PC-3 (cell line): ENCODE measurements around the gene CCL15. TPM values are rescaled to one million over a fixed set of nuclear protein-coding genes. Genes with fewer than 3 reads are reported as not detected.
"Not testable (repeated sequence)": the region's sequence is repeated elsewhere in the genome, so short reads cannot be mapped to it uniquely, and the experiment has no call there.

Source experiments
- ATAC-seq: fragments of 200-7000 bp; cut with Tn5 transposase; 2 replicates; pipeline ENCODE4 v1.9.1; 2020; ENCODE audit warnings: mild to moderate bottlenecking, moderate library complexity
- BruUV-seq: library from RNA; stranded (reverse); fragments of 400-500 nt; replicated peaks from 2 replicates; lab custom pipeline; 2021; lab: Mats Ljungman, UMichigan
- CTCF ChIA-PET: fragments of 300-600 bp; sonication (Branson Sonifier 250); formaldehyde crosslinking; loops from one replicate; lab custom pipeline; 2022; ENCODE audit warnings: antibody characterized with exemption; lab: Charles Lee
- POLR2A ChIA-PET: fragments of 300-600 bp; sonication (Branson Sonifier 250); formaldehyde crosslinking; loops from one replicate; lab custom pipeline; 2022; ENCODE audit warnings: antibody characterized with exemption; ENCODE audit not compliant: unreplicated experiment; lab: Charles Lee
- DNase-seq: peaks from one replicate; pipeline ENCODE4 v3.0.0-alpha.2; 2015
- H2AFZ ChIP-seq: fragments of 300-600 bp; sonication (generic); 2 replicates; pipeline ENCODE4 v1.6.0; 2016; ENCODE audit warnings: antibody characterized with exemption, low read length
- H3F3A ChIP-seq: fragments of 300-600 bp; sonication (generic); one replicate; pipeline ENCODE4 v1.6.0; 2017; ENCODE audit warnings: antibody characterized with exemption, low read length, control low read depth, mild to moderate bottlenecking; ENCODE audit not compliant: unreplicated experiment
- H3K27ac ChIP-seq: fragments of 300-600 bp; sonication (generic); 2 replicates; pipeline ENCODE4 v1.5.1; 2016; ENCODE audit warnings: mild to moderate bottlenecking, low read length
- H3K27me3 ChIP-seq: fragments of 300-600 bp; sonication (generic); 2 replicates; pipeline ENCODE4 v1.6.1; 2016; ENCODE audit warnings: low read length, mixed read lengths
- H3K36me3 ChIP-seq: fragments of 300-600 bp; sonication (generic); 2 replicates; pipeline ENCODE4 v1.6.1; 2016; ENCODE audit warnings: low read depth, mixed run types, low read length, mixed read lengths
- H3K4me1 ChIP-seq: fragments of 300-600 bp; sonication (generic); 2 replicates; pipeline ENCODE4 v1.5.1; 2016; ENCODE audit warnings: low read length; ENCODE audit not compliant: insufficient read depth
- H3K4me2 ChIP-seq: fragments of 300-600 bp; sonication (generic); 2 replicates; pipeline ENCODE4 v1.6.0; 2016; ENCODE audit warnings: low read length
- H3K4me3 ChIP-seq: fragments of 300-600 bp; sonication (generic); 2 replicates; pipeline ENCODE4 v1.5.1; 2016; ENCODE audit warnings: mild to moderate bottlenecking, low read length, mixed read lengths
- H3K79me2 ChIP-seq: fragments of 300-600 bp; sonication (generic); 2 replicates; pipeline ENCODE4 v1.6.1; 2017; ENCODE audit warnings: low read length, mixed read lengths
- H3K9ac ChIP-seq: fragments of 300-600 bp; sonication (generic); 2 replicates; pipeline ENCODE4 v1.6.0; 2016; ENCODE audit warnings: mild to moderate bottlenecking, low read length
- H3K9me2 ChIP-seq: fragments of 300-600 bp; sonication (generic); replicated peaks from 2 replicates; pipeline ENCODE4 v1.6.1; 2016; ENCODE audit warnings: mixed run types, low read length, mixed read lengths
- H3K9me3 ChIP-seq: fragments of 300-600 bp; sonication (generic); 2 replicates; pipeline ENCODE4 v1.6.1; 2016; ENCODE audit warnings: low read length, mixed read lengths
- H4K20me1 ChIP-seq: fragments of 300-600 bp; sonication (generic); 2 replicates; pipeline ENCODE4 v1.6.1; 2016; ENCODE audit warnings: low read length, mixed read lengths
- EZH2 ChIP-seq: fragments of 300-600 bp; sonication (generic); IDR thresholded peaks from one replicate; pipeline ENCODE4 v1.6.1; 2017; ENCODE audit warnings: antibody characterized with exemption, mild to moderate bottlenecking, low read length; ENCODE audit not compliant: unreplicated experiment
- EZH2phosphoT487 ChIP-seq: fragments of 300-600 bp; sonication (generic); IDR thresholded peaks from 2 replicates; pipeline ENCODE4 v1.6.1; 2018; ENCODE audit warnings: mild to moderate bottlenecking, antibody characterized with exemption, low read length, borderline replicate concordance
- intact Hi-C: fragments of 100-400 bp; cut with micrococcal nuclease; formaldehyde crosslinking; loops from 2 replicates; pipeline ENCODE4 v1.9.0; 2023
- total RNA-seq: library from RNA; depleted of rRNA; stranded (reverse); fragments of >200 nt; gene quantifications from 2 replicates; pipeline ENCODE4 v1.2.3, GENCODE V29; 2014
- TF ChIP-seq, protein P1 (sequence below): fragments of 300-600 bp; sonication (generic); conservative IDR thresholded peaks from 2 replicates; pipeline ENCODE4 v1.5.1; 2017; ENCODE audit warnings: antibody characterized with exemption, low read depth, mild to moderate bottlenecking, low read length

Gene CCL15
- total RNA-seq, 1 experiment from 2014 or later, result not detected

DNA sequence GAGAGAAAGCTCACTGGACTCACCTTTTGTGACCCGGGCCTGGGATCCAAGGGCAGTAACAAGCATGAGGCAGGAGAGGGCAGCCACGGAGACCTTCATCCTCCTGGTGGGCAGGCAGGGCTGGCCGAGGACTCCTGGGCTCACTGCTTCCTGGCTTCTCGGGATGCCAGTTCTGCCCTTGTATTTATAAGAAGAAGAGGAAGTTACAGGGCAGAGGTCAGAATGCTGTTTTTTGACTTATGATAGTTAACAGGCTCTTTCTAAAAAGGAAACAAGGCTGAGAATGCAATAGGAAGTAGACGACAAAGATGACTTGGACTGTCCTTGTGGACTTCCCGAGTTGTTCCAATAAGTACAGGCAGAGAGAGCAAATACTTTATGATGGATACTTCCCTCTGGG, 16.4 kb upstream of the CCL15 start, which contains the start of gene CCL23:
TSS of gene CCL23 (minus strand) at position 174 of the 400 bp plus-strand sequence. CDS start at position 99, 75 bp downstream.
- no peak for DNase-seq
- intact Hi-C loops, result no loop called here

DNA sequence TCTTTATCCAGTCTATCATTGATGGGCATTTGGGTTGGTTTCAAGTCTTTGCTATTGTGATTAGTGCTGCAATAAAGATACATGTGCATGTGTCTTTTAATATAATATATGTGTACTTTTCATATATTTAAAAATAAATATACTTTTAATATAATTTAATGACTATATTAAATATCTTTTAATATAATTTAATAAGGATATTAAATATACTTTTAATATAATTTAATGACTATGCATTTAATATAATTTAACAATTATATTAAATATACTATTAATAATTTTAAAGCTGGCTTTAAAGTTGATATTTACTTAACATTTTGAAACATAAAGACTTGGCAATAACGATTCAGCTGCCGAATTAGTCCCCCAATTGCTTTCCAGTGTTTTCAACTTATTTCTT, 15.2 kb upstream of the CCL15 start:
- BruUV-seq, result no TSS peak
- ChIA-PET CTCF (no interaction called here), POLR2A (no interaction called here)
- Histone ChIP-seq H3K9me2 (no peaks in the 10 kb centered on the region), H3K27me3 (peaks cover 8% of the 10 kb centered on the region; the same call in 1 of the 2 replicates), H3K79me2 (no peaks in the 10 kb centered on the region), H3F3A (no peaks in the 10 kb centered on the region), H4K20me1 (no peaks in the 10 kb centered on the region), H3K9ac (no peak overlapping the region), H3K9me3 (no peaks in the 10 kb centered on the region), H2AFZ (no peak overlapping the region), H3K27ac (no peak overlapping the region), H3K4me3 (no peak overlapping the region), H3K36me3 (no peaks in the 10 kb centered on the region), H3K4me2 (no peak overlapping the region), H3K4me1 (no peaks in the 10 kb centered on the region)
- DNase-seq (no peak), ATAC-seq (no peak)
- intact Hi-C loops, result no loop called here
- TF ChIP-seq, protein P1, sequence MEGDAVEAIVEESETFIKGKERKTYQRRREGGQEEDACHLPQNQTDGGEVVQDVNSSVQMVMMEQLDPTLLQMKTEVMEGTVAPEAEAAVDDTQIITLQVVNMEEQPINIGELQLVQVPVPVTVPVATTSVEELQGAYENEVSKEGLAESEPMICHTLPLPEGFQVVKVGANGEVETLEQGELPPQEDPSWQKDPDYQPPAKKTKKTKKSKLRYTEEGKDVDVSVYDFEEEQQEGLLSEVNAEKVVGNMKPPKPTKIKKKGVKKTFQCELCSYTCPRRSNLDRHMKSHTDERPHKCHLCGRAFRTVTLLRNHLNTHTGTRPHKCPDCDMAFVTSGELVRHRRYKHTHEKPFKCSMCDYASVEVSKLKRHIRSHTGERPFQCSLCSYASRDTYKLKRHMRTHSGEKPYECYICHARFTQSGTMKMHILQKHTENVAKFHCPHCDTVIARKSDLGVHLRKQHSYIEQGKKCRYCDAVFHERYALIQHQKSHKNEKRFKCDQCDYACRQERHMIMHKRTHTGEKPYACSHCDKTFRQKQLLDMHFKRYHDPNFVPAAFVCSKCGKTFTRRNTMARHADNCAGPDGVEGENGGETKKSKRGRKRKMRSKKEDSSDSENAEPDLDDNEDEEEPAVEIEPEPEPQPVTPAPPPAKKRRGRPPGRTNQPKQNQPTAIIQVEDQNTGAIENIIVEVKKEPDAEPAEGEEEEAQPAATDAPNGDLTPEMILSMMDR, result no peak
- TF ChIP-seq EZH2, result no peak
- TF ChIP-seq EZH2phosphoT487, result no peak

More for the DNA sequence above, 16.4 kb upstream of the CCL15 start, which contains the start of gene CCL23:
- H3K9ac ChIP-seq, result no peak within 1 kb of the TSS
- ChIA-PET CTCF (no interaction called here), POLR2A (no interaction called here)
- H3K79me2 ChIP-seq, result no peaks in the 10 kb centered on the region
- no peaks in the 10 kb centered on the region for H4K20me1 ChIP-seq
- no TSS peak for BruUV-seq
- H3K4me2 ChIP-seq, result no peak within 1 kb of the TSS
- no peaks in the 10 kb centered on the region for H3K9me3 ChIP-seq
- H3K27ac ChIP-seq, result no peak within 1 kb of the TSS
- H2AFZ ChIP-seq, result no peak within 1 kb of the TSS
- H3K9me2 ChIP-seq, result no peaks in the 10 kb centered on the region
- H3K27me3 ChIP-seq, result peaks cover 11% of the 10 kb centered on the region; the same call in 1 of the 2 replicates
- H3F3A ChIP-seq, result no peaks in the 10 kb centered on the region
- no peaks in the 10 kb centered on the region for H3K36me3 ChIP-seq
- TF ChIP-seq EZH2phosphoT487, result no peak
- TF ChIP-seq EZH2, result no peak
- TF ChIP-seq, protein P1, result no peak
- no peaks in the 10 kb centered on the region for H3K4me1 ChIP-seq
- ATAC-seq, result no peak
- no peak within 1 kb of the TSS for H3K4me3 ChIP-seq

DNA sequence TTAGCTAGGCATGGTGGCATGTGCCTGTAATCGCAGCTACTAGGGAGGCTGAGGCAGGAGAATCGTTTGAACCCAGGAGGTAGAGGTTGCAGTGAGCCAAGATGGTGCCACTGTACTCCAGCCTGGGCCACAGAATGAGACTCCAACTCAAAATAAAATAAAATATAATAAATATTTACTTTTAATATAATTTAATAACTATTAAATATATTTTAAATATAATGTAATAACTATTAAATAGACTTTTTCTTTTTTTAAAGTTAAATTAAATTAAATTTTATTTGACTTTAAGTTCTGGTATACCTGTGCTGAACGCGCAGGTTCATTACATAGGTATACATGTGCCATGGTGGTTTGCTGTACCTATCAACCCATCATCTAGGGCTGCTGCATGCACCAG, 14.5 kb upstream of the CCL15 start:
- CTCF ChIA-PET, intact Hi-C loops, H3K36me3 ChIP-seq, H3K4me2 ChIP-seq, H3K9ac ChIP-seq, H3K27me3 ChIP-seq, H3K9me3 ChIP-seq, H3K27ac ChIP-seq, POLR2A ChIA-PET, H3K9me2 ChIP-seq, ATAC-seq, H3K79me2 ChIP-seq, DNase-seq, H4K20me1 ChIP-seq, H3K4me3 ChIP-seq, H3F3A ChIP-seq, H2AFZ ChIP-seq, BruUV-seq, H3K4me1 ChIP-seq: not testable (repeated sequence)
